ENCODE data around the gene ADGRD2. TPM values are rescaled to one million over a fixed set of nuclear protein-coding genes. Genes with fewer than 3 reads are reported as not detected.

Gene ADGRD2
- total RNA-seq, 2 donors from 2014 or later = 1.0 to 4.0 TPM

DNA sequence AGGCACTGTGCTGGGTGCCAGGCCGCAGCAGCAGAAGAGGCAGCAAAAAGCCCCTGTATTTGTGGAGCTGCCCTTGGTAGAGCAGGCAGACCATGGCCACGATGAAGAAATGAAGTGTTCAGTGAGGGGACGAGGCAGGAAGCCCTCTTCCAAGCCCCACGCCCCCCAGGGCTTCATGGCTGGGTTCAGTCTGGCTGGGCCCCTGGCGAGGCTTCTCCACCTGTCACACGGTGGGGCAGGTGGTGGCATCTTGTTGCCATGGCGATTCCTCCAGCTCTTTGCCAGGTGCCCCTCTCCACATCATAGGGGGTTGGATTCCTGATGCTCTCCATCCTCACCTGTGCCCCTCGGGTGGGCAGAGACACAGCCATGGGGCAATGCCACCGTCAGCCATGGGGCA lies 21.5 kb downstream of the ADGRD2 start:
- no peaks in the 10 kb centered on the region for H3K9me3 ChIP-seq
- TF ChIP-seq POLR2AphosphoS5 (IDR thresholded peaks at IDR 0.05) = no peak
- peaks cover 4% of the 10 kb centered on the region for H3K27me3 ChIP-seq (replicated peaks; ENCODE audit: insufficient read depth)
- 80% methylated on average over 9 of the region's 9 CpGs for WGBS
- H3K27ac ChIP-seq = no peak overlapping the region
- H3K4me3 ChIP-seq = no peak overlapping the region
- H3K36me3 ChIP-seq = no peaks in the 10 kb centered on the region
- intact Hi-C loops (cut with DNase I) = no loop called here
- DNase-seq (ENCODE audit: low spot score) = no peak
- no peaks in the 10 kb centered on the region for H3K4me1 ChIP-seq (replicated peaks)

- Histone ChIP-seq H3K27me3 (replicated peaks; ENCODE audit: insufficient read depth) (peaks cover 12% of the 10 kb centered on the region), H3K4me1 (replicated peaks) (no peaks in the 10 kb centered on the region), H3K27ac (no peak overlapping the region), H3K36me3 (no peaks in the 10 kb centered on the region), H3K4me3 (no peak overlapping the region), H3K9me3 (no peaks in the 10 kb centered on the region)
- intact Hi-C loops (cut with DNase I) = no loop called here
- DNase-seq (ENCODE audit: low spot score) = no peak
- WGBS = 83% methylated on average over 7 of the region's 7 CpGs
- TF ChIP-seq POLR2AphosphoS5 (IDR thresholded peaks at IDR 0.05) (no peak), POLR2A (IDR thresholded peaks at IDR 0.05) (no peak), CTCF (IDR thresholded peaks at IDR 0.05) (no peak)
Measured at GRCh38 chr9:124472770-124473169, 22.5 kb downstream of the ADGRD2 start.

- H3K27me3 ChIP-seq (replicated peaks; ENCODE audit: insufficient read depth) = peaks cover 17% of the 10 kb centered on the region
- intact Hi-C loops (cut with DNase I) = no loop called here
- H3K36me3 ChIP-seq = no peaks in the 10 kb centered on the region
- H3K27ac ChIP-seq = no peak overlapping the region
- H3K4me1 ChIP-seq (replicated peaks) = no peaks in the 10 kb centered on the region
- TF ChIP-seq CTCF (IDR thresholded peaks at IDR 0.05) (no peak), POLR2AphosphoS5 (IDR thresholded peaks at IDR 0.05) (no peak), POLR2A (IDR thresholded peaks at IDR 0.05) (no peak)
- H3K4me3 ChIP-seq = no peak overlapping the region
- 82% methylated on average over 10 of the region's 10 CpGs for WGBS
- no peak for DNase-seq (ENCODE audit: low spot score)
- H3K9me3 ChIP-seq = no peaks in the 10 kb centered on the region
Measured at GRCh38 chr9:124473310-124473709, 23.1 kb downstream of the ADGRD2 start.

GRCh38 chr9:124474151-124474550 lies 23.9 kb downstream of the ADGRD2 start:
- Histone ChIP-seq H3K36me3 (no peaks in the 10 kb centered on the region), H3K4me3 (no peak overlapping the region), H3K4me1 (replicated peaks) (no peaks in the 10 kb centered on the region), H3K9me3 (no peaks in the 10 kb centered on the region), H3K27ac (no peak overlapping the region), H3K27me3 (replicated peaks; ENCODE audit: insufficient read depth) (peaks cover 19% of the 10 kb centered on the region)
- TF ChIP-seq POLR2A (IDR thresholded peaks at IDR 0.05) (no peak), CTCF (IDR thresholded peaks at IDR 0.05) (no peak), POLR2AphosphoS5 (IDR thresholded peaks at IDR 0.05) (no peak)
- intact Hi-C loops (cut with DNase I) = no loop called here
- WGBS = 85% methylated on average over 4 of the region's 4 CpGs
- no peak for DNase-seq (ENCODE audit: low spot score)

GRCh38 chr9:124475158-124475867 lies 25.1 kb downstream of the ADGRD2 start:
- 74% methylated on average over 18 of the region's 21 CpGs for WGBS
- intact Hi-C loops (cut with DNase I) = no loop called here
- no peak overlapping the region for H3K4me3 ChIP-seq
- H3K27me3 ChIP-seq (replicated peaks; ENCODE audit: insufficient read depth) = peaks cover 20% of the 10 kb centered on the region
- no peaks in the 10 kb centered on the region for H3K36me3 ChIP-seq
- H3K27ac ChIP-seq = no peak overlapping the region
- H3K4me1 ChIP-seq (replicated peaks) = no peaks in the 10 kb centered on the region
- no peak for TF ChIP-seq POLR2AphosphoS5 (IDR thresholded peaks at IDR 0.05)
- TF ChIP-seq POLR2A (IDR thresholded peaks at IDR 0.05) = no peak
- no peak for TF ChIP-seq CTCF (IDR thresholded peaks at IDR 0.05)
- no peaks in the 10 kb centered on the region for H3K9me3 ChIP-seq
- DNase-seq (ENCODE audit: low spot score) = no peak
